GM12864 (cell line): ENCODE data around the gene PCSK6.

ENCODE experiments used
- DNase-seq: peaks from one replicate; pipeline ENCODE4 v3.0.0-alpha.2; 2011; ENCODE audit warnings: low read depth
- H3K4me3 ChIP-seq: 2 replicates; pipeline ENCODE4 v1.5.1; 2011; ENCODE audit warnings: mild to moderate bottlenecking, low read depth, low read length, control low read depth
- CTCF ChIP-seq: IDR thresholded peaks from 2 replicates; pipeline ENCODE4 v1.5.1; 2011; ENCODE audit warnings: low read depth, mild to moderate bottlenecking, moderate library complexity, low read length, control low read depth, inconsistent platforms; ENCODE audit errors: missing control alignments

The PCSK6 gene

GRCh38 chr15:101488300-101489164 lies 975 bp downstream of the PCSK6 start:
- no peak for DNase-seq
- TF ChIP-seq CTCF = no peak
- no peak overlapping the region for H3K4me3 ChIP-seq

- no peak for DNase-seq
- no peak for TF ChIP-seq CTCF
- H3K4me3 ChIP-seq = no peak overlapping the region
Observed at GRCh38 chr15:101486696-101487459, 2.6 kb downstream of the PCSK6 start.

- DNase-seq = no peak
- no peak for TF ChIP-seq CTCF
- H3K4me3 ChIP-seq = no peak overlapping the region
Observed at GRCh38 chr15:101483462-101483861, 6.0 kb downstream of the PCSK6 start.

GRCh38 chr15:101482526-101483371 lies 6.8 kb downstream of the PCSK6 start:
- DNase-seq = no peak
- TF ChIP-seq CTCF = no peak
- no peak overlapping the region for H3K4me3 ChIP-seq

- DNase-seq = no peak
Observed at GRCh38 chr15:101481917-101482525, 7.5 kb downstream of the PCSK6 start.

More at GRCh38 chr15:101481917-101482525, 7.5 kb downstream of the PCSK6 start:
- no peak for TF ChIP-seq CTCF
- H3K4me3 ChIP-seq = no peak overlapping the region
